ENCODE measurements around the gene OCA2. TPM values are rescaled to one million over a fixed set of nuclear protein-coding genes. Genes with fewer than 3 reads are reported as not detected.
"Not testable (repeated sequence)": the region's sequence is repeated elsewhere in the genome, so short reads cannot be mapped to it uniquely, and the experiment has no call there.

OCA2 gene
- total RNA-seq, 2 experiments from 2014 or later: not detected

DNA sequence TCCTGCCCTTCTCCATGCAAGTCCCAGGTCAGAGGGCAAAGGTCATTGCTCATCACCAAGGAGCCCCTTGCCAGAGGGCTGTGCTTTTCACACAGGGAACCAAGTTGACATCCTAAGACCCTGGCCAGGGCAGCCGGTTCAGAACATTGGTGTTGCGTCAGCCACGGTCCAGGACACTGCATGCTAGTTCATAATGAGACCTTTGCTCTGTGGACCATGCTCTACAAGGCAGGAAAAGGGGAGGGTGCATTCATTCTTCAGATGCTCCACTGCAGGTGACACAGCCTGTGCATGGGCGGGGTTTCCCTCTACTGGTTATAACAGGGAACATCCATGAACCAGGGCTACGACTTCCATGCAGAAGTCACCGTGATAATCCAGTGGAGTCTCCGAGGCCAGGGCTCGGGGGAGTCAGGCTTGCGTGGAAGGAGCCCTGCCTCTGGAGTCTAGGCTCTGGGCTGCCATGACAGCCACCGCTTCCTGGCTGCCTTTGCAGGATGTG lies 81.6 kb downstream of the OCA2 start:
- Mint-ChIP-seq H3K9me3 (ENCODE audit: low read depth) (no peaks in the 10 kb centered on the region), H3K36me3 (ENCODE audit: low read depth) (no peaks in the 10 kb centered on the region), H3K4me3 (no peak overlapping the region), H3K27ac (no peak overlapping the region), H3K4me1 (no peaks in the 10 kb centered on the region), H3K27me3 (no peaks in the 10 kb centered on the region)
- CTCF ChIA-PET: no interaction called here
- intact Hi-C loops (cut with DNase I, micrococcal nuclease): no loop called here
- ATAC-seq (no peak), DNase-seq (no peak)
- POLR2A ChIA-PET: no interaction called here

DNA sequence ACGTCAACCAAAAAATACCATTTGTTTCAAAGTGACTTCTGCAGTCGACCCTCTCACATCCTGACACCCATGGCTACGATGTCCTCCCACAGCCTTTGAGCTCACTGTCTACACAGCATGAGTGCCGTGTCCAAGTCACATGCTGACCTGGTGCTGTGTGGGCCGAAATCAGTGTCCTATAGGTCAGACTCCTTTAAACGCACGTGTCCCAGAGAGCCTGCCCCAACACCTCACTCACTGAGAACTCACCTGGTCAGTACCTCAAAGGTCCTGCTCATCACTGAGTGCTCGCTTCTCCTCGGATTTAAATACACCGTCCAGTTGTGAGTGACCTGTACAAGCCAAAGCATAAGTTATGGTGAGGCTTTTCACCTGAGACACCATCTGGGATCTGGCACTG lies 83.3 kb downstream of the OCA2 start:
- intact Hi-C loops (cut with DNase I, micrococcal nuclease): no loop called here
- DNase-seq (no peak), ATAC-seq (no peak)
- Mint-ChIP-seq H3K27ac (no peak overlapping the region), H3K9me3 (ENCODE audit: low read depth) (no peaks in the 10 kb centered on the region), H3K4me3 (no peak overlapping the region), H3K4me1 (no peaks in the 10 kb centered on the region), H3K27me3 (no peaks in the 10 kb centered on the region), H3K36me3 (ENCODE audit: low read depth) (no peaks in the 10 kb centered on the region)
- ChIA-PET CTCF (no interaction called here), POLR2A (no interaction called here)

DNA sequence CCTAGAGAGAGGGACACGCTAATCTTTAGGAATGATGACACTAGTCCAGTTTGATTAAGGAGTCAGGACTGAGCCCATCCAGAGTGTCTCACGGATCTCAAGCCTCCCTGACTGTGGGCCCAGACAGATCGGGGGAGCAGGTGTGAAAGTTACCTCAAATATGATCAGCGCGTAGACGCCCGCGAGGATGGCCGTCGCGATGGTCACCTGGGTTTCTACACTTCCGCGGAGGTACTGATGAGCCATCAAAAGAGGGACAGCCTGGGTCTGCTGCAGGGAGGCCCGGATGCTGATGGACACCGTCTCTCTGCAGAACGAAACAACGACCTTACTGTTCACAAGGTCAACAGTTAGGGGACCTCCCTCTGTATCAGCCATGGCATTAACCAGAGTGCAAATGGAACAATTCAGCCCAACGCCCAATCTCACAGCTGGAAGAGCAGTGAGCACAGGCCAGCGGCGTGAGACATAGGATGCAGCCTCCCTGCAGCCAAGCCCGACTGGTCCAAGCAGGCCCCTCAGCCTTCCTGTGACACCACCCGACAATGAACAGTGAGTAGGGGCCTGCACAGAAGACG lies 84.4 kb downstream of the OCA2 start:
- no peaks in the 10 kb centered on the region for H3K9me3 Mint-ChIP-seq (ENCODE audit: low read depth)
- no peaks in the 10 kb centered on the region for H3K27me3 Mint-ChIP-seq
- H3K4me1 Mint-ChIP-seq: no peaks in the 10 kb centered on the region
- no peak overlapping the region for H3K4me3 Mint-ChIP-seq
- DNase-seq (no peak), ATAC-seq (no peak)
- intact Hi-C loops (cut with DNase I, micrococcal nuclease): no loop called here
- H3K27ac Mint-ChIP-seq: no peak overlapping the region
- no peaks in the 10 kb centered on the region for H3K36me3 Mint-ChIP-seq (ENCODE audit: low read depth)
- POLR2A ChIA-PET: no interaction called here
- CTCF ChIA-PET: no interaction called here

GRCh38 chr15:28013976-28014375 lies 85.1 kb downstream of the OCA2 start:
- no peaks in the 10 kb centered on the region for H3K4me1 Mint-ChIP-seq
- H3K27ac Mint-ChIP-seq: no peak overlapping the region
- POLR2A ChIA-PET: no interaction called here
- H3K27me3 Mint-ChIP-seq: no peaks in the 10 kb centered on the region
- CTCF ChIA-PET: no interaction called here
- intact Hi-C loops (cut with DNase I, micrococcal nuclease): no loop called here
- DNase-seq (no peak), ATAC-seq (no peak)
- no peaks in the 10 kb centered on the region for H3K9me3 Mint-ChIP-seq (ENCODE audit: low read depth)
- H3K4me3 Mint-ChIP-seq: no peak overlapping the region
- no peaks in the 10 kb centered on the region for H3K36me3 Mint-ChIP-seq (ENCODE audit: low read depth)

GRCh38 chr15:28013480-28013879 lies 85.6 kb downstream of the OCA2 start:
- ATAC-seq (no peak), DNase-seq (no peak)
- H3K36me3 Mint-ChIP-seq (ENCODE audit: low read depth): no peaks in the 10 kb centered on the region
- no peaks in the 10 kb centered on the region for H3K27me3 Mint-ChIP-seq
- H3K9me3 Mint-ChIP-seq (ENCODE audit: low read depth): peaks cover 1% of the 10 kb centered on the region
- no peak overlapping the region for H3K27ac Mint-ChIP-seq
- no peak overlapping the region for H3K4me3 Mint-ChIP-seq
- H3K4me1 Mint-ChIP-seq: no peaks in the 10 kb centered on the region
- intact Hi-C loops (cut with DNase I, micrococcal nuclease): no loop called here
- CTCF ChIA-PET: no interaction called here
- POLR2A ChIA-PET: no interaction called here

DNA sequence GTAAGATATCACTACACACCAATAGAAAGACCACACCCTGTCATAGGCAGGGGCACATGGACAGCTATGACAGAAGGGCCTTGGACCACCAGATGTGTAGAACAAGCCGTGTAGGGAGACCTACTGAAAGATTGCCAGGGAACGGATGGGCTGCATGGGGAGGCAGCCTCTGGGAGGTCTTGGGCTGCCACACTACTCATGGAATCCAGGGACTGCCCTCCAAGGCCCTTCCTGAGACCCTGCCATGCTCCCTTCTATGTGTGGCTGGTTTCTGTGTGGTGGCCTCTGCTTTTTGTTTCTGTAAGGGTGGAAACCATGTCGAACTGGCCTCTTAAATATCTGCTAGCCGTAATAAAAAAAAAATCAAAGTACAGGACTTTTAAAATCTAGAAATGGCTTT lies 86.9 kb downstream of the OCA2 start:
- POLR2A ChIA-PET: no interaction called here

GRCh38 chr15:28008175-28008574 lies 90.9 kb downstream of the OCA2 start:
- H3K4me3 Mint-ChIP-seq; DNase-seq; H3K36me3 Mint-ChIP-seq (ENCODE audit: low read depth); H3K27me3 Mint-ChIP-seq; H3K4me1 Mint-ChIP-seq; CTCF ChIA-PET; H3K9me3 Mint-ChIP-seq (ENCODE audit: low read depth); H3K27ac Mint-ChIP-seq; ATAC-seq; intact Hi-C loops (cut with DNase I, micrococcal nuclease); POLR2A ChIA-PET: not testable (repeated sequence)

More for the DNA sequence above, 86.9 kb downstream of the OCA2 start:
- no peak for ATAC-seq
- H3K27me3 Mint-ChIP-seq: no peaks in the 10 kb centered on the region
- intact Hi-C loops (cut with DNase I, micrococcal nuclease): no loop called here
- no peak for DNase-seq
- H3K4me3 Mint-ChIP-seq: no peak overlapping the region
- no peak overlapping the region for H3K27ac Mint-ChIP-seq
- CTCF ChIA-PET: no interaction called here
- H3K9me3 Mint-ChIP-seq (ENCODE audit: low read depth): peaks cover 5% of the 10 kb centered on the region
- H3K36me3 Mint-ChIP-seq (ENCODE audit: low read depth): no peaks in the 10 kb centered on the region
- no peaks in the 10 kb centered on the region for H3K4me1 Mint-ChIP-seq

GRCh38 chr15:28006116-28006905 lies 92.8 kb downstream of the OCA2 start:
- ATAC-seq: no peak

DNA sequence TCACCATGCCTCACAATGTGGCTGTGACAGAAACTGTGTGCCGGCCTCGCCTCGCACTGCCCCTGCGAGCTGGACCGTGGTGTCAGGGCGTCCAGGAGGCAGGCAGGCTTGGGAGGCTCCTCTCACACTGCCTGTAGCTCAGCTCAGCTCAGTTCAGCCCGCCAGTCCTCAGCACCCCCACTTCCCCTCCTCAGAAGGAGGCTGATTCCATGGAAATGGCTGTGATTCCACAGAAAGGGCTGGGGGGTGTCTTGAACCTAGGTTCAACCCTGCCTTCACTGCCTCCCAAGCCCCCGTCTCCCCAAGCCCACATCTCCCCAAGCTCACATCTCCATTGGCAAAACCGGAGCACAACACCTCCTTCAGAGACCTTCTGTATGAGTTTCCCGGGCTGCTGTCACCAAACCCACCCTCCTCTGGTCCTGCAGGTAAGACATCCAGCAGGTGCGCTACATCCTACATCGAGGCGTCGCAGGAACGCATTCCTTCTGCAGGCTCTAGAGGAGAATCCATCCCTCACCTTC lies 94.0 kb downstream of the OCA2 start:
- Mint-ChIP-seq H3K27ac (no peak overlapping the region), H3K9me3 (ENCODE audit: low read depth) (peaks cover 5% of the 10 kb centered on the region), H3K27me3 (peaks cover 4% of the 10 kb centered on the region), H3K4me3 (no peak overlapping the region), H3K4me1 (no peaks in the 10 kb centered on the region), H3K36me3 (ENCODE audit: low read depth) (no peaks in the 10 kb centered on the region)
- intact Hi-C loops (cut with DNase I, micrococcal nuclease): no loop called here
- ATAC-seq (no peak), DNase-seq (no peak)
- ChIA-PET POLR2A (no interaction called here), CTCF (no interaction called here)

More at GRCh38 chr15:28006116-28006905, 92.8 kb downstream of the OCA2 start:
- CTCF ChIA-PET: no interaction called here
- DNase-seq: no peak
- no peak overlapping the region for H3K4me3 Mint-ChIP-seq
- POLR2A ChIA-PET: no interaction called here
- no peak overlapping the region for H3K27ac Mint-ChIP-seq
- no peaks in the 10 kb centered on the region for H3K4me1 Mint-ChIP-seq
- peaks cover 5% of the 10 kb centered on the region for H3K9me3 Mint-ChIP-seq (ENCODE audit: low read depth)
- intact Hi-C loops (cut with DNase I, micrococcal nuclease): no loop called here
- no peaks in the 10 kb centered on the region for H3K36me3 Mint-ChIP-seq (ENCODE audit: low read depth)
- peaks cover 4% of the 10 kb centered on the region for H3K27me3 Mint-ChIP-seq

GRCh38 chr15:28004143-28005003 lies 94.7 kb downstream of the OCA2 start:
- H3K27me3 Mint-ChIP-seq: peaks cover 4% of the 10 kb centered on the region
- ATAC-seq: no peak
- ChIA-PET CTCF (no interaction called here), POLR2A (no interaction called here)
- H3K27ac Mint-ChIP-seq: no peak overlapping the region
- H3K4me1 Mint-ChIP-seq: no peaks in the 10 kb centered on the region
- peaks cover 5% of the 10 kb centered on the region for H3K9me3 Mint-ChIP-seq (ENCODE audit: low read depth)
- intact Hi-C loops (cut with DNase I, micrococcal nuclease): no loop called here
- no peak overlapping the region for H3K4me3 Mint-ChIP-seq
- no peaks in the 10 kb centered on the region for H3K36me3 Mint-ChIP-seq (ENCODE audit: low read depth)
- no peak for DNase-seq

- H3K4me1 Mint-ChIP-seq: no peaks in the 10 kb centered on the region
- H3K9me3 Mint-ChIP-seq (ENCODE audit: low read depth): peaks cover 4% of the 10 kb centered on the region
- H3K27me3 Mint-ChIP-seq: peaks cover 4% of the 10 kb centered on the region
- POLR2A ChIA-PET: no interaction called here
- no peaks in the 10 kb centered on the region for H3K36me3 Mint-ChIP-seq (ENCODE audit: low read depth)
- intact Hi-C loops (cut with DNase I, micrococcal nuclease): no loop called here
- CTCF ChIA-PET: interaction anchor here (0.7 kb wide), 1 partner anchor 9 kb away, joined by 3 read pairs; no protein-coding TSS in a partner anchor
- DNase-seq (no peak), ATAC-seq (no peak)
- no peak overlapping the region for H3K27ac Mint-ChIP-seq
- no peak overlapping the region for H3K4me3 Mint-ChIP-seq
Observed at GRCh38 chr15:28003302-28004037, 95.6 kb downstream of the OCA2 start.

All from activated CD4-positive, alpha-beta T cell treated with anti-CD3 and anti-CD28 coated beads for 36 hours (primary cell).